Mucosa of descending colon (tissue), 3 donors: ENCODE measurements around the gene BORCS8. TPM values are rescaled to one million over a fixed set of nuclear protein-coding genes. Genes with fewer than 3 reads are reported as not detected.

ENCODE experiments used
- ATAC-seq: fragments of 200-7000 bp; cut with Tn5 transposase; one replicate; pipeline ENCODE4 v1.9.1; 2020; ENCODE audit warnings: mild to moderate bottlenecking, moderate library complexity
- DNase-seq, 3 donors: peaks; one replicate each; pipeline ENCODE4 v3.0.0-alpha.2; 2020
- H3K36me3 ChIP-seq: fragments of 200-600 bp; one replicate; pipeline ENCODE4 v1.8.0; 2021; ENCODE audit warnings: low read depth, mild to moderate bottlenecking
- H3K4me1 ChIP-seq: fragments of 200-600 bp; one replicate; pipeline ENCODE4 v1.8.0; 2021; ENCODE audit warnings: low read depth, mild to moderate bottlenecking
- H3K4me3 ChIP-seq: fragments of 200-600 bp; one replicate; pipeline ENCODE4 v1.8.0; 2021; ENCODE audit warnings: mild to moderate bottlenecking
- H3K9me3 ChIP-seq: fragments of 200-600 bp; one replicate; pipeline ENCODE4 v1.8.0; 2021; ENCODE audit warnings: mild to moderate bottlenecking
- intact Hi-C, 2 donors: fragments of 100-400 bp; cut with DNase I in 1 of 2; cut with micrococcal nuclease in 1 of 2; formaldehyde crosslinking; loops; one replicate each; pipeline versions ENCODE4 v1.11.0 to v1.11.1; 2022; cut with DNase I, micrococcal nuclease
- long read RNA-seq, 2 donors: library from polyadenylated mRNA; unstranded; transcript quantifications; one replicate each; pipeline ENCODE4 v2.0.0, GENCODE V29; 2019 to 2021
- total RNA-seq, 3 donors: library from RNA; stranded (reverse); fragmentation: NEBNext Ultra II Directional in 2 of 3; extraction: Animal tissue kit (Norgen Biotek cat#: 25700) in 2 of 3; gene quantifications; one replicate each; pipeline versions ENCODE4 v1.2.1 to v1.2.4, GENCODE V29; 2021 to 2023
- TF ChIP-seq, protein P1 (sequence below): fragments of 200-600 bp; IDR thresholded peaks from one replicate; pipeline ENCODE4 v1.8.0; 2022; ENCODE audit warnings: antibody characterized with exemption, mild to moderate bottlenecking
- donor health status: DM: no; HTN: no; CAD: no; lungs with moderate emphysema.
- donor health status: DM: no; HTN: no; CAD: no.
- donor health status: DM: no; HTN: yes; CAD: no.

BORCS8 gene
- total RNA-seq: 10 to 100 TPM; 29.1 to 41.0 (median 31.8) TPM
- long read RNA-seq, donor 1, transcript BORCS8-203 (4 exons, 1,489 nt): major isoform, 11 of 29 reads
- long read RNA-seq, donor 1, transcript BORCS8-202 (6 exons, 1,429 nt): major isoform, 11 of 29 reads
- long read RNA-seq, donor 1, partial matches to known transcripts: 3 of 29 reads
- long read RNA-seq, donor 1, other reads (novel, unspliced or antisense): 2 of 29 reads
- long read RNA-seq, donor 2, transcript BORCS8-202 (6 exons, 1,429 nt): major isoform, 24 of 35 reads
- long read RNA-seq, donor 2, transcript BORCS8-203 (4 exons, 1,489 nt): minor isoform, 5 of 35 reads
- long read RNA-seq, donor 2, partial matches to known transcripts: 0 of 35 reads
- long read RNA-seq, donor 2, other reads (novel, unspliced or antisense): 4 of 35 reads

DNA sequence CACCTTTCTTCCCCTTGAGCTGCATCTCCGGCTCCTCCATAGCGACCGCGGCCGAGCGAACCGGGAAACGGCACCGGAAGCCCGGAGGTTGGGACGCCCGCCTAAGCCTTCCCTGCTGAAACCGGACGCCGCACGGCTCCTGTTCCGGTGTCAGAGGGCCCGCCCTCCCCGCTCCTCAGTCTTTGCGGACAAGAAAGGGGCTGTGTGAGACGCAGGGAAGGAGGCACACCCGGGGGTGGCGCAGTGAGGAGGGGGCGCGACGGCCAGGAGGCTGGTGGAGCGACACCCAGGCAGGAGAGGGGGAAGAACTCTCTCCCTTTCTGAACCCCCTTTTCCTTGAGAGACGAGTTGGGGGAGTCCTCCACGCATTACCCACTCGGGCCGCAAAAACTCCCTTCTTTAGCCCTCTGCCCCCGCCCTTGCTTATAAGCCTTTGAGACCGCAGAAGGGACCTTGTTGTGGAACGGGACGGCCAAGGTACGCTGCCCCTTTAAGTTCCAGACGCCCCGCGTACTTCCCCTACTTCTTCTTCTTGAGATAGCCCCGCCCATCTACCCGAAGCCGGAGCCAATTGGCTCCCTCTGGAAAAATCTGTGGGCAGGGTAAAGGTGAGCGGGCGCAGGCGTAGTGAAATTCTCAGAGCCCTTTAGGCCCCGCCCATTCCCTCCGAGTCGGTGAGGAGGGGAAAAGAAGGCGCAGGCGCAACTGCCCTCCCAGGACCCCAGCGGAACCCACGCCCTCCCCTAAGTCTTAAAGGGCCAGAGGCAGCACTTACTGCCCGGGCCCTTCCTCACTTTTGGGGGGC lies at the start of gene BORCS8, which contains the start of gene RFXANK:
Gene BORCS8 (minus strand): TSS at position 75 of the 805 bp plus-strand sequence. CDS start 35 bp downstream, at position 40.
Gene RFXANK (plus strand): TSS at position 181 of the 805 bp plus-strand sequence. CDS start 1,689 bp downstream, outside the sequence.
- H3K4me1 ChIP-seq: peaks cover 32% of the 10 kb centered on the region
- TF ChIP-seq, protein P1, sequence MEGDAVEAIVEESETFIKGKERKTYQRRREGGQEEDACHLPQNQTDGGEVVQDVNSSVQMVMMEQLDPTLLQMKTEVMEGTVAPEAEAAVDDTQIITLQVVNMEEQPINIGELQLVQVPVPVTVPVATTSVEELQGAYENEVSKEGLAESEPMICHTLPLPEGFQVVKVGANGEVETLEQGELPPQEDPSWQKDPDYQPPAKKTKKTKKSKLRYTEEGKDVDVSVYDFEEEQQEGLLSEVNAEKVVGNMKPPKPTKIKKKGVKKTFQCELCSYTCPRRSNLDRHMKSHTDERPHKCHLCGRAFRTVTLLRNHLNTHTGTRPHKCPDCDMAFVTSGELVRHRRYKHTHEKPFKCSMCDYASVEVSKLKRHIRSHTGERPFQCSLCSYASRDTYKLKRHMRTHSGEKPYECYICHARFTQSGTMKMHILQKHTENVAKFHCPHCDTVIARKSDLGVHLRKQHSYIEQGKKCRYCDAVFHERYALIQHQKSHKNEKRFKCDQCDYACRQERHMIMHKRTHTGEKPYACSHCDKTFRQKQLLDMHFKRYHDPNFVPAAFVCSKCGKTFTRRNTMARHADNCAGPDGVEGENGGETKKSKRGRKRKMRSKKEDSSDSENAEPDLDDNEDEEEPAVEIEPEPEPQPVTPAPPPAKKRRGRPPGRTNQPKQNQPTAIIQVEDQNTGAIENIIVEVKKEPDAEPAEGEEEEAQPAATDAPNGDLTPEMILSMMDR: peak; percentile 13
- no peaks in the 10 kb centered on the region for H3K9me3 ChIP-seq
- H3K36me3 ChIP-seq: no peaks in the 10 kb centered on the region
- intact Hi-C loops: no loop called here
- H3K4me3 ChIP-seq: peak within 1 kb of the TSS; percentile 74
- ATAC-seq: peak; percentile 96
- DNase-seq: peak; percentile 98 to 99 (median 99)

DNA sequence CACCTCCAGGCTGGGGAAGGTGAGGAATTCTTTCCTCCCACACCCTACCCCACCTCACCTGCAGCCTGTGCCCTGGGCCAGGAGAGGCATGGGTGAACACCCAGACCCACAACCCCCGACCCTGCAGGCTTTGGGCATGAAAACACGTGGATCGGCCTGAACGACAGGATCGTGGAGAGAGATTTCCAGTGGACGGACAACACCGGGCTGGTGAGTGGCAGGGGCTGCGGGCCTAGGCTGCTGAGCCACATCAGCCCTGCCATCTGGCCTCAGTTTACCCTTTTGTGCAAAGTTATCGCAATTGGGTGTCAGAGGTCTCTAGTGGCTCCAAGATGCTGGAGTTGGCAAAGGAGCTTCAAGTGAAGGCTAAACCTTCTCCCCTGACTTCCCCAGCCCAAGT lies 48.5 kb upstream of the BORCS8 start:
- DNase-seq (no peak), ATAC-seq (no peak)
- Histone ChIP-seq H3K9me3 (peaks cover 6% of the 10 kb centered on the region), H3K4me1 (no peaks in the 10 kb centered on the region), H3K36me3 (no peaks in the 10 kb centered on the region), H3K4me3 (no peak overlapping the region)
- TF ChIP-seq, protein P1: no peak
- intact Hi-C loops: no loop called here

DNA sequence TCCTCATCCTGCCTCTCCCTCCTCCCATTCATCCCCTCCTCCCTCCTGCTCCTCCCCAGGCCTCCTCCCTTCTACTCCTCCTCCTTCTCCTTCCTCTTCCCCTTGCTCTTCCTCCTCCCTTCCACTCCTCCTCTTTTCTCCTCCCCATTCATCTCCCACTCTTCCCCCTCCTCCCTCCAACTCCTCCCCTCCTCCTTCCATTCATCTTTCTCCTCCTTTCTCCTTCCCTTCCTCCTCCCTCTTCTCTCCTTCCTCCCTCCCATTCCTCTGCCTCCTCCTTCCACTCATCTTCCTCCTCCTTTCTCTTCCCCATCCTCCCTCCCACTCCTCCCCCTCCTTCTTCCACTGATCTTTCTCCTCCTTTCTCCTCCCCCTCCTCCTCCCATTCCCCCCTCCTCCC lies 47.7 kb upstream of the BORCS8 start:
- Histone ChIP-seq H3K4me3 (no peak overlapping the region), H3K9me3 (peaks cover 13% of the 10 kb centered on the region), H3K36me3 (no peaks in the 10 kb centered on the region), H3K4me1 (no peaks in the 10 kb centered on the region)
- DNase-seq (no peak), ATAC-seq (no peak)
- intact Hi-C loops: no loop called here
- TF ChIP-seq, protein P1: no peak

DNA sequence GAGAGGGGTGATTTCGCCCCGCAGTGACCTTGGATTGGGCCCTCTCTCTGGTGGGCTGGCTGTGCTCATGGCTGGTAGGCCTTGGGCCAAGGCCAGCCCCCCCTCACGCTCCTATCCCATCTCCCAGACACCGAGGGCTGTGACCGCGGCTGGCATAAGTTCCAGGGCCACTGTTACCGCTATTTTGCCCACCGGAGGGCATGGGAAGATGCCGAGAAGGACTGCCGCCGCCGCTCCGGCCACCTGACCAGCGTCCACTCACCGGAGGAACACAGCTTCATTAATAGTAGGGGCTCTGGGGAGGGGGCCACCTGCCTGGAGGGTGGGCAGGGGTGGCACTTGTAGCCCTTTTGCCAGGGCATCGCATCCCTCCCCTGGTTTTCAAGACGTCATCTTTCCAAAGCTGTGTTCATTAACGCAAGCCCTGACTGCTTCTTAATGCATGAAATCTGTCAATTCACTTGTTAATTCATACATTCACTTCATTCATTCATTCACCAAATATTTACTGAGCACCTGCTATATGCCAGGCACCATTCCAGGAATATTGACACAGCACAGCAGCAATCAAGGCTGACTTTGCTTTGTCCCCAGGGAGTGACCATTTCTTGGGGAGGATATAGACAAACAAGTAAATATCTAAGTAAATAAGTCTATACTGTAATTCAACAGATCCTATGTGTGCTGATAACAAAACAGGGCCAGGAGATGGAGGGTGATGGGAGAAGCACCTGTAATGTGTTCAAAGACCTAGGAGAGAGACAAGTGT lies 46.4 kb upstream of the BORCS8 start:
- H3K9me3 ChIP-seq: peaks cover 27% of the 10 kb centered on the region
- DNase-seq (no peak), ATAC-seq (no peak)
- intact Hi-C loops: no loop called here
- no peaks in the 10 kb centered on the region for H3K36me3 ChIP-seq
- H3K4me1 ChIP-seq: no peaks in the 10 kb centered on the region
- H3K4me3 ChIP-seq: no peak overlapping the region
- TF ChIP-seq, protein P1: no peak

DNA sequence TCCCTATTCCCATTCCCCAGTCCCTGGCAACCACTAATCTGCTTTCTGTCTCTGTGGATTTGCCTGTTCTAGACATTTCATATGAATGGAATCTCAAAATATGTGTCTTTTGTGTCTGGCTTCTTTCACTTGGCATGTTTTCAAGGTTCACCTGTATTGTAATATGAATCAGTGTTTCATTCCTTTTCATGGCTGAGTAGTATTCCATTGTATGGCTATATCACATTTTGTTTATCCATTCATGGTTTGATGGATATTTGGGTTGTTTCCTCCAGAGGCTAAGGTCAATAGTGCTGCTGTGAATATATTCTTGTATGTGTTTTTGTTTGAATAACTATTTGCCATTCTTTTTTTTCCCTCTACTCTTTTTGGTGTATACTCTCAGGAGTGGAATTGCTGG lies 44.2 kb upstream of the BORCS8 start:
- H3K36me3 ChIP-seq: no peaks in the 10 kb centered on the region
- H3K9me3 ChIP-seq: peaks cover 27% of the 10 kb centered on the region
- no peak for DNase-seq
- ATAC-seq: no peak
- H3K4me1 ChIP-seq: no peaks in the 10 kb centered on the region
- intact Hi-C loops: no loop called here
- TF ChIP-seq, protein P1: no peak
- H3K4me3 ChIP-seq: no peak overlapping the region
